HFFc6 (cell line): ENCODE results near the gene PPARA. TPM values are rescaled to one million over a fixed set of nuclear protein-coding genes. Genes with fewer than 3 reads are reported as not detected.

Source experiments
- DNase-seq: peaks from one replicate; pipeline ENCODE4 v3.0.0-alpha.2; 2018
- H3K27ac Mint-ChIP-seq: 2 replicates; pipeline ENCODE4 v1.8.0; 2020; ENCODE audit warnings: mild to moderate bottlenecking, mixed read lengths
- H3K27me3 Mint-ChIP-seq: 2 replicates; pipeline ENCODE4 v1.8.0; 2021; ENCODE audit warnings: mild to moderate bottlenecking, moderate library complexity, mixed read lengths; ENCODE audit not compliant: insufficient read depth
- H3K36me3 Mint-ChIP-seq: 2 replicates; pipeline ENCODE4 v1.8.0; 2021; ENCODE audit warnings: low read depth, mixed read lengths
- H3K4me1 Mint-ChIP-seq: 2 replicates; pipeline ENCODE4 v1.8.0; 2020; ENCODE audit warnings: low read depth, mixed read lengths
- H3K4me3 Mint-ChIP-seq: 2 replicates; pipeline ENCODE4 v1.8.0; 2020; ENCODE audit warnings: mild to moderate bottlenecking, moderate library complexity, mixed read lengths
- H3K9me3 Mint-ChIP-seq: 2 replicates; pipeline ENCODE4 v1.8.0; 2020; ENCODE audit warnings: mild to moderate bottlenecking, mixed read lengths
- total RNA-seq, 6 experiments: library from RNA; stranded (reverse); fragmentation: NEBNext Ultra II Directional; extraction: Animal tissue kit (Norgen Biotek cat#: 25700); gene quantifications; 2 replicates in 1 of 6; 3 replicates in 5 of 6; pipeline ENCODE4 v1.2.3, GENCODE V29; 2021
- TF ChIP-seq, protein P1 (sequence below): fragments of 200-600 bp; sonication (generic); IDR thresholded peaks from 2 replicates; pipeline ENCODE4 v1.5.0; 2021; ENCODE audit warnings: antibody characterized with exemption, mild to moderate bottlenecking

Gene PPARA
- total RNA-seq, 6 experiments from 2014 or later: 14.1 to 16.0 (median 15.1) TPM

DNA sequence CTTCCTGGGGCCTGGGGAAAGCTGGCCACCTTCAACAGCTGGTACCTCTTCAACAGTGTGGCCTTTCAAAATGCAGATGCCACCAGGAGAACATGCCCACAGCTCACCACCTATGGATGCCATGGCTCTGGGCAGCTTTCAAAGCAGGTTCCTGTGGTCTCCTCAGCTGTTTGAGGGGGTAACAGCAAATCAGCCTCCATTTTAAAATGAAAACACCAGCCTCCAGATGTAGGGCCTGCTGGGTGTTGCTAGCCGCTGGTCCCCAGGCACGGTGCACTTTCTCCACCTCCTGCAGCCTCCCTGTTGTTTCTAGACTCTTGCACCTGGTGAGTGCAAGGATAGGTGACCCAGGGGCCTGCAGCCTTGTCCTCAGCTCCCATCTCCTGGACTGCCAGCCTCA is 89.7 kb downstream of the PPARA start:
- no peak overlapping the region for H3K27ac Mint-ChIP-seq
- no peaks in the 10 kb centered on the region for H3K9me3 Mint-ChIP-seq
- H3K4me3 Mint-ChIP-seq: no peak overlapping the region
- no peak for DNase-seq
- H3K4me1 Mint-ChIP-seq: no peaks in the 10 kb centered on the region
- TF ChIP-seq, protein P1, sequence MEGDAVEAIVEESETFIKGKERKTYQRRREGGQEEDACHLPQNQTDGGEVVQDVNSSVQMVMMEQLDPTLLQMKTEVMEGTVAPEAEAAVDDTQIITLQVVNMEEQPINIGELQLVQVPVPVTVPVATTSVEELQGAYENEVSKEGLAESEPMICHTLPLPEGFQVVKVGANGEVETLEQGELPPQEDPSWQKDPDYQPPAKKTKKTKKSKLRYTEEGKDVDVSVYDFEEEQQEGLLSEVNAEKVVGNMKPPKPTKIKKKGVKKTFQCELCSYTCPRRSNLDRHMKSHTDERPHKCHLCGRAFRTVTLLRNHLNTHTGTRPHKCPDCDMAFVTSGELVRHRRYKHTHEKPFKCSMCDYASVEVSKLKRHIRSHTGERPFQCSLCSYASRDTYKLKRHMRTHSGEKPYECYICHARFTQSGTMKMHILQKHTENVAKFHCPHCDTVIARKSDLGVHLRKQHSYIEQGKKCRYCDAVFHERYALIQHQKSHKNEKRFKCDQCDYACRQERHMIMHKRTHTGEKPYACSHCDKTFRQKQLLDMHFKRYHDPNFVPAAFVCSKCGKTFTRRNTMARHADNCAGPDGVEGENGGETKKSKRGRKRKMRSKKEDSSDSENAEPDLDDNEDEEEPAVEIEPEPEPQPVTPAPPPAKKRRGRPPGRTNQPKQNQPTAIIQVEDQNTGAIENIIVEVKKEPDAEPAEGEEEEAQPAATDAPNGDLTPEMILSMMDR: no peak
- H3K27me3 Mint-ChIP-seq: no peaks in the 10 kb centered on the region; the same call in 1 of the 2 replicates
- H3K36me3 Mint-ChIP-seq: peaks cover 5% of the 10 kb centered on the region; the same call in 1 of the 2 replicates

DNA sequence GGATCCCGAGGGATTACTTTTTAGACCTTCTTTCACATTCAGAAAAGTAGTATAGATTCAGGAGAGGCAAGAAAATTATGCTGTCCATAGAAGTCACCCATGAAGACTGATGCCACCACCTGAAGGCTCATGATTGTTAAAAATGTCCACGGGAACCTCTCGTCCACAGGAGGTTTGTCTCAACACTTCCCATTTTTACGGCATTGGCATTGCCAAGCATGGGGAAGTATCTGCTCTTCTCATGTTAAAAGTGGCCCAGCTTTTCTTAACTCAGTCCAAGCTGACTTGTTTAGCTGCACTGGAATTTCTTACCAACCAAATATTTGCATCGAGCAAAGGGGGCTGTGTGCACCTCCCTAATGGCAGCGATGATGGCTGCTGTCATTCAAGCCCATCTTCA is 90.2 kb downstream of the PPARA start:
- no peaks in the 10 kb centered on the region for H3K9me3 Mint-ChIP-seq
- H3K27ac Mint-ChIP-seq: no peak overlapping the region
- H3K4me1 Mint-ChIP-seq: peaks cover under 1% of the 10 kb centered on the region; the same call in 1 of the 2 replicates
- H3K4me3 Mint-ChIP-seq: no peak overlapping the region
- H3K27me3 Mint-ChIP-seq: no peaks in the 10 kb centered on the region; the same call in 1 of the 2 replicates
- TF ChIP-seq, protein P1: no peak
- peaks cover 5% of the 10 kb centered on the region; the same call in 1 of the 2 replicates for H3K36me3 Mint-ChIP-seq
- no peak for DNase-seq

DNA sequence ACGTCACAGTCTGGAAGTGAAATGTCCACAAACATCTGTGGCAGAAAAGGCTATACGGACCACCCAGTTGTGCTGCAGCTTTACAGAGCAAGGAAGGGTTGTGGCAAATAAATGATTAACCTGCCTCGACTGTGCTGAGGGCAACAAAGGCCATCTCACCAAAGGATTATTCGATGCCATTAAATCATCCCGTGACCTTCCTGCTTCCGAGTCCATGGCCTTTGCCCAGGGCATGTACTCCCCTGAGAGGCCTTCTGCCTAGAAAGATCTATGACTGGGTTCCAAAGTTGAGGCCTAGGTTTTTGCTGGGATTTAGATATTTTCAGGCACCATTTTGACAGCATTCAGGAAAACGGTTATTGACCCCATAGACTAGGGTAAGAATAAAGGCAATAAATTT is 90.6 kb downstream of the PPARA start:
- no peak overlapping the region for H3K4me3 Mint-ChIP-seq
- no peak overlapping the region for H3K27ac Mint-ChIP-seq
- no peaks in the 10 kb centered on the region for H3K9me3 Mint-ChIP-seq
- DNase-seq: no peak
- peaks cover 5% of the 10 kb centered on the region; the same call in 1 of the 2 replicates for H3K36me3 Mint-ChIP-seq
- no peaks in the 10 kb centered on the region; the same call in 1 of the 2 replicates for H3K27me3 Mint-ChIP-seq
- TF ChIP-seq, protein P1: no peak
- peaks cover 5% of the 10 kb centered on the region; the same call in 1 of the 2 replicates for H3K4me1 Mint-ChIP-seq

DNA sequence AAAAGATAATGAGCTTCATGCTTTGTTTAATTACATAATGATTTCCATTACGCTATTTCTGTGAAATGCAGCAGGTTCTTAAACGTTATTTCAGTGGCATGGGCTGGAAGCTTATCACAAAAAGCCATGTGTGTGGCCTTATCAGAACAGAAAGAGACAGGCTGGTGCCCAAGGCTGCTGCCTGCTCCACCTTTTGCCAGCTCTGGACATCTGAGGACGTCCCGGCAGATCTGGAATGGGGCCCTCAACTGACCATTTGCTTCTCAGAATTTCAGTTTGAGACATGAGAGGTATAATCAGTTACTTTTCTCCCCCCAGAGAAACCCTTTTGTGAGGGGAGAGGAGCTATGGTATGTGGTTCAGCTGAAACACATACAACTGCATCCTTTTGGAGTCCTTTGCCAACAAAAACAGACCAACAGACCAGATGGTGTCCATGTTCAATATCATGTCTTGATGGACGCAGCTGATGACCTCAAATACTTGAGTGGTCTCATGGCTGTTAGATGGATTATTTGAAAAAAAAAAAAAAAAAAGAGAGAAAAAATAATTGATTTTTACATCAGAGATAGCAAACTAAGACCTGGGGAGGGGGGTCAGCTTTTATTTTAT is 91.2 kb downstream of the PPARA start:
- TF ChIP-seq, protein P1: no peak
- H3K4me3 Mint-ChIP-seq: no peak overlapping the region
- H3K9me3 Mint-ChIP-seq: no peaks in the 10 kb centered on the region
- peaks cover 6% of the 10 kb centered on the region; the same call in 1 of the 2 replicates for H3K4me1 Mint-ChIP-seq
- H3K36me3 Mint-ChIP-seq: peaks cover 2% of the 10 kb centered on the region; the same call in 1 of the 2 replicates
- no peaks in the 10 kb centered on the region; the same call in 1 of the 2 replicates for H3K27me3 Mint-ChIP-seq
- DNase-seq: no peak
- no peak overlapping the region for H3K27ac Mint-ChIP-seq

DNA sequence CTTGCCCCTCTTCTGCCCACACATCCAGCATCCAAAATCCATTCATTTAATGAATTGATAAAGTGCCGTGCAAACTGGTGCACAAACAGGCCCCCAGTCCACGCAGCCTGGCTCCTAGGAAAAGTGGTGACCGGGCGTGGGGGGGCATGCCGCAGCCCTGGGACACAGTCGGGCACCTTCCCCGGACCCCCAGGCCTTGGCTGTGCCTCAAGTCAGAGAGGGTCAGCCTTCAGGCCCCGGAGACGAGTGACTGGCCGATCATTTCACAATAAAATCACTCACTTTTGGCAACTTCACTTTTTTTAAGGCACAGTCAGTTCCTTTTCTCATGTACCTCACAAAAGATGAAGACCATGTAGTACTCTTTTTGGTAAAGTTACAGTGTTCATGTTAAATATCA is 91.8 kb downstream of the PPARA start:
- Mint-ChIP-seq H3K27ac (no peak overlapping the region), H3K36me3 (no peaks in the 10 kb centered on the region), H3K4me1 (peaks cover 6% of the 10 kb centered on the region; the same call in 1 of the 2 replicates), H3K27me3 (no peaks in the 10 kb centered on the region; the same call in 1 of the 2 replicates), H3K4me3 (no peak overlapping the region), H3K9me3 (no peaks in the 10 kb centered on the region)
- TF ChIP-seq, protein P1: no peak
- no peak for DNase-seq
